NCI-H2081 (cell line): ENCODE results near the gene CDH4.
A peak's percentile ranks its signal among the peaks of the same experiment; 100 is the strongest.

ENCODE experiments used
- DNase-seq, 2 experiments: peaks; one replicate each; lab custom pipeline; 2025; lab: John Stamatoyannopoulos, UW

Gene CDH4

GRCh38 chr20:61897401-61898295, 645.6 kb downstream of the CDH4 start:
- no peak for DNase-seq

GRCh38 chr20:61898405-61898804, 646.3 kb downstream of the CDH4 start:
- no peak for DNase-seq

DNA sequence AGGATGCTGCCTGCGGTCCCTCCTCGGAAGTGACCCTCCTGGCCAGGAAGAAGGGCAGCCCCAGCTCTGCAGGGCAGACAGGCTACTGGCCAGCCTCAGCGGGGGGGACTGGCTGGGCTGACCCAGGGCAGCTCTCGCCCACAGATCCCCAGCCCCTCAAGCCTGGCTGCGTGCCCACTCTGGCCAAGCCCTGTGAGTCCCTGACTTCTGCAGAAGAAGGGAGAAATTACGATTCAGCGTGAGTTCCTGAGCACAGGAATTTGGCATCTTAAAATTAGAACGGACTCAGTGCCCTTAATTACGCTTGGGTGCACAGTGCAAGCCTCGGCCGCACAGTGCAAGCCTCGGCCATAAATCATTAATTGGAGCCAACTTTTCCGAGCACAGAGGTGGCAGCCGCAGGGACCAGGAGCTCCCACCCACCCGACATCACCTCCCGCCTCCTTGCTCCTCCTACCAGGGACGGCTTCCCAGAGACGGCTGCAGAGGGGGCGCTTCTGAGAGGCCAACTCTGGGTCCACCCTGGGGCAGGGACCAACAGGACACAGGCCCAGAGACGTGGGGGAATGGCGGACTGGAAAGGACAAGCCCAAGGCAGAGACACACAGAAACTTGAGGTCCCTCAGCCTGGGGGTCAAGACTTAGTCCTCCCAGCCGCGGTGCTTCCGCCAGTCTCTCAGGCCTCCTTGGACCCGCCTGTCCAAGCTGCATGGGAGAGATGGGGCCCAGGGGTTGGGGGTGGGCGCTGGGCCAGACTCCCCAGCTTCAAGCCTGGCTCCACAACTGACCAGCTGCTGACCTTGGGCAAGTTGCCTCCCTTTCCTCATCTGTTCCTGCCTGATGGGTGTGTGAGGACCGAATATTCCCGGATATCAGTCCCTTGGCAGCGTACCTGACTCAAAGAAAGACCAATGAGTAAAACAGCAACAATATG, 648.2 kb downstream of the CDH4 start:
- DNase-seq, result no peak

- DNase-seq, result no peak
Observed at GRCh38 chr20:61900945-61901293, 648.9 kb downstream of the CDH4 start.

DNA sequence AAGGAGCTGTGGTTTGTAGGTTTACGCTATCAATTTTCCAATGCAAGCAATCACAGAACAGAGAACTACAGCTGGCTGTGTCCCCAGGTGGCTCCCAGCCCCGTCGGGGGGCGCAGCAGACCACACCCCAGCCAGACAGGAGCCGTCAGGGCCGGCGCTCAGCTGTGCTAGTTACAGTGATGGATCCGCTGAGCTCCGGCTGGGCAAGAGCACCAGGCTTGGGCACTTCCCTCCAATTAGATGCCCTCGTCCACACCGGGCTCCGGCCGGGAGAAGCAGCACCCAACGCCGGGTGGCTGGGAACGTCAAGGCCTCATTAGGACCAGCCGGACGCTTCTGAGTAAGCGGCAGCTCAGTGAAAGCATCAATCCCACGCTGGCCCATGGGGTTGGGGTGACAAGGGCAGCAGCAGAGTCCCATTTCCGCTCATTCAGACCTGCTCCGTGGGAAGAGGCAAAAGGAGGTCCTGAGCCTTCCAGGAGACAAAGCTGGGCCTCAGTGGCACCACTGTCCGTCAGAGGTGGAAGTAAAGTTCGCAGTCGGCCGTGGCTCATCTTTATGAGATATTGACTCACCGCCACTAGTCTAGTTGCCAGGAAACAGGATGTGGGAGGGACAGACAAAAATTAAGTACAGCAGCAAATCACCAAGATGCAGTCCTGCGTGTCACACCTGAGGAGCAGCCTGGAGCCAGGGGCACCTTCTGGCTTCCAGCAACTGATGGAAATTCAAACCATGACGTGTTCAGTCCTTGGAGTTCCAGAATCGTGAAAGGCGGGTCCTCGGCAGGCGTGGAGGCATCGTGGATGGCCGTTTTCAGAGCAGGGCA, 649.5 kb downstream of the CDH4 start:
- peak in 1 of 2 experiments; percentile 12 for DNase-seq

DNA sequence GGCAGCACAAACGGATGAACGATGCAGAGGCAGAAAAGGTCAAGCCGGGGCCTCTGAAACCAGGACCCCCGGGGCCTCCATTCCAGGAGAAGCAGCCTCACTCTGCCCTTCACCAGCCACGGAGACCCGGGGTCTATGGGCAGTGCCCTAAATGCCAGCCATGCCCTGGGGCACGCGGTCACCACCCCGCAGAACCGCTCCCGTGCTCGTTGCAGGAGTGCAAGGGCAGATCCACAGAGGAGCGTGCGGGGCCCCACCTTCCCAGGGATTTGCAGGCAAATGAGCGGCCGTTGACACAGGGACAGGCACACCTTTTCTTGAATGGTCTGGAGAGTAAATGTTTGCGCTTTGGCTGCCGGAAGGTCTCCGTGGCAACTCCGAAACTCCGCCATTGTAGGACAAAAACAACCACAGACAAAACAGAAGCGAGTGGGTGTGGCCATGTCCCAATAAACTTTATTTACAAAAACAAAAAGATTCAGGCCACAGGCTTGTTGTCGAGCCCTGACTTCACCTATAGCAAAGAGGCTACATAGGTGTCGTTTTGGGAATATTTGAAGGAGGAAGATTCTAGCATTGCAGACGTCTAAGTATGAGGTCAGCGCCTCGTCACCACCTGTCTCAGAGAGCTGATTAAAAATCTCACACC, 650.3 kb downstream of the CDH4 start:
- peak in 1 of 2 experiments; percentile 12 for DNase-seq

DNA sequence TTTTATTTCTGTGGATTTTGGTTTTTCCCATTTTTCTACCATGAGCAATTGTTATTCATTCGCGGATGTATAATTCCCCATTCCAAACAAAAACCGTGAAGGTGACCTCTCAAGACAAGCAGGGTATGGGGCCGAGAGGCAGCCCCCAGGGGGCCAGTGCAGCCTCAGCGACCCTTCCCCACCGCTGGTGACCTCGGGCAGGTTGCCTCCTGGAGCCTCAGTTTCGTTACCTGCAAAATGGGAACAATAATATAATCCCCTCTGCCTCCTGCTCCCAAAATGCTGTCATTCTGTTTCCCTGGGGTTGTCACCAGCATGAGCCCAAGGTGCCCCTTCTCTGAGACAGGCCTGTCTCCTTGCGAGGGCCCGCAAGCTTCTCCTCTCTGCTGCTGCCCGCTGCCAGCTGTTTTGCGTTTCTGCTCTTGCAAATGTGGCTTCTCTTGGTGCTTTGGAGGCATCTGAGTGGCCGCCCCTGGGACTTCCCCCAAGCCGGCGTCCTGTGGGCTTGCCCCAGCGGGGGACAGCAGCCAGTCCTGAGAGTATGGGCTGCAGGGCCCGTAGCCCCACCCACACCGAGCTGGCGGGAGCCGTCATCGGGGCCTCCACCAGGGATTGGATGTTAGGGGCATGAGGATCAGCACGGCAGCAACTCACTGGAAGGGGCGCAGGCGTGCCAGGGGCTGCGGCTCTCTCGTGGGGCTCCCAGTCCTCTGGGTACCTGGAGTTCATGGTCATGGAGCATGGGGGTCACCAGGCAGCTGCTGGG, 651.7 kb downstream of the CDH4 start:
- no peak for DNase-seq

DNA sequence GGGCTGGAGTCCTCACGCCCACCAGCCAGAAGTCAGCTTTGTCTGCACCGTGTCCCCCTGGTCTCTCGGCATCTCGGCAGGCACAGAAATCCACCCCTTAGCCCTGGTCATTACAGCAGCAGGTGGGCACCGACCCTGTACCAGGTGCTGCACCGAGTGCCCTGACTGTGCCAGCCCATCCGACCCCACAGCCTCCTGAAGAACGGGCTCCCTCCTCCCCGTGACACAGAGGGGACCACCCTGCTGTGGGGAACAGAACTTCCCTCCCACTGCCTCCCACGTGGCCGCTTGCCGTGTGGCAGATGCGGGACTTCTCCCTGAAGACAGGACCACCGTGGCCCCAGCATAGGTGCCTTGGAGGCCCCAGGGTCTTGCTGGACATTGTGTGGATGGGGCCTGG, 652.4 kb downstream of the CDH4 start:
- DNase-seq, result no peak

- DNase-seq, result no peak
Observed at GRCh38 chr20:61905781-61906523, 653.9 kb downstream of the CDH4 start.

DNA sequence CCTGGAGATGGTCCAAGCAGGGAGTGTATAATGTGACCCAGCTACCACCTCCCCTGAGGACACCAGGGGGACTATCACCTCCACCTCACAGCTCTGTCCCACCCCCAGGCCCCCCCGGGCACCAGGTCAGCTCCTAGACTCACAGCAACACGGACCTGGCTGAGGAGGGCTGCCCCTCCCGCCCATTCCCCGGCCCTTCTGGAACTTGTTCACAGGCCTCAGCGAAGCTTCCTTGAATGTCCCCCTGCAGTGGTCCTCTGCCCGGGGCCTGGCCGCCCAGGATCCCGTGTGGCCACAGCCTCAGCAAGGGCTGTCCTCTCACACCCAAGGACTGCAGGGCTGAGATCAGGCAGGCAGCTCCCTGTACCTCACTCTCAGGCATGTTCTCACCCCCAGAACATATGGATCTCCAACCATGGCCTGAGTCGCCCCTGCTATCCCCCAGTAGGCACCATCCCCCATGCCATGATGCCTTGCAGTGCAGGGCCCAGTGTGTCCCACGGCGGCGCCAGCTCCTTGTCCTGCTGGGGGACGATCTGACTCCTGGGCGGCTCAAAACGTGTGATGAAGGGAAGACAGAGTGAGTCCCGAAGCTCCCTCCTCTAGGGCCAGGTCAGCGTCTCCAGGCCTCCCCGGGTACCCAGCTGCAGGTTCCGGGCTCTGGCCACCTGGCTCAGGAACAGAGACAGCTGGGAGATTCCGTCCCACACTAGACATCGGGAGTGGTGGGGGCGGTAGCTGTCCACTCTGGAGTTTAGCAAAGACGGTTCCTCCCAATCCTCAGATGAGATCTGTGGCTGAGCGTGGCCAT, 655.2 kb downstream of the CDH4 start:
- DNase-seq, result no peak

GRCh38 chr20:61908057-61909026, 656.3 kb downstream of the CDH4 start:
- DNase-seq, result no peak

DNA sequence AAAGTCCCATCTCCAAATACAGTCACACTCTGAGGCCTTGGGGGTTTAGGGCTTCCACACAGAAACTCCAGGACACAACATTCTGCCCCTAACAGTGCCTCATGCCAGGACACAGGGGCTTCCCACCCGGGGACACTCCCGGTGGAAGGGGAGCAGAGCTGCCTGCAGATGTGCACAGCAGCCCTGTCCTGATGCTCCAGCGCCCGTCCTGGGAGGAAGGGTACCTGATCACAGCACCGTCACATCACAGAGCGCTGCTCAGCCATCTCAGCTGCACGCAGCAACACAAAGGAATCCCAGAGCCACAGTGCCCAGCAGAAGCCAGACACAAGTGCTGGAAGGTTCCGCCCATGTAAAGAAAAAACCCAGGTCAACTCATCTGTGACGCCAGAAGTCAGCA, 657.0 kb downstream of the CDH4 start:
- no peak for DNase-seq

GRCh38 chr20:61909821-61910220, 657.8 kb downstream of the CDH4 start:
- no peak for DNase-seq

- no peak for DNase-seq
Observed at GRCh38 chr20:61911824-61912223, 659.8 kb downstream of the CDH4 start.

- no peak for DNase-seq
Observed at GRCh38 chr20:61912665-61913422, 660.8 kb downstream of the CDH4 start.

DNA sequence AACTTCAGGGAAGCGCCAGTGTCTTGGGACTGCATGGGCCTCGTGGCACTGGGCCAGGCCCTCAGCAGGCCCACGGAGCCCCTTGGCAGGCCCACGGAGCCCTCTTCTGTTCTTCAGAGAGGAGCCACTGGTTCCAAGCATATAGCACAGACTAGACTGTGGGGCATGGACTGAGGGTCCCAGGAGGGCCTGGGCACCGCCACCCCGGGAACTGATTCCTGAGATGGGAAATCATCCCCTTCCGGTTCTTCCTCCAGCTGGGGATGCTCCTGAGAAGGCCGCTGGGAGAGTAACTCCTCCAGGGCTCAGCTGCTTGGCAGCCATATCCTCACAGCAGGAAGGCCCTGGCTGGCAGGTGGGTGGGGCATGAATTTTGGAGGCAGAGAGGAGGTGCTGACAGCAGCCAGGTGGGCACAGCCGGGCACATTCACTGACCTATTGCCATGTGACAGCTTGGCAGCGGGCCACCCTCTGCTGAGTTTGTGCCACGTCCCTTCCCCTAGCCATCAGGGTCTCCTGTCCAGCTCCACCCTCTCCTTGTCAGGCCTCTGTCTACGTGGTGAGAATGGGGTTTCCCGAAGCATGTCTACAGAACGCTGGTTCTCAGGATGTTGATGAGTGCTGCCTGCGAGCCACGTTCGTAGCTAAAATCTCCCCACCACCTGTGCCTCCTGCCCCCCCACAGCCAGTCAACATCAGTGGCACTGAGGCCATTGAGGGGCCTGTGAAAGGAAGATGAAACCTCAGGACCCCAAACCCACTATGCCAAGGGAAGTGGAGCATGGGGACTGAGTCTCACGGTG, 661.6 kb downstream of the CDH4 start:
- no peak for DNase-seq
